GM18873 (cell line): ENCODE results near the gene PLXNA4.

Experiments used
- ATAC-seq: cut with Tn5 transposase; IDR thresholded peaks from one replicate; pipeline ENCODE4 v1.9.1; 2021; ENCODE audit warnings: mild to moderate bottlenecking, moderate library complexity, moderate number of reproducible peaks; ENCODE audit not compliant: unreplicated experiment, low FRiP score

The PLXNA4 gene

DNA sequence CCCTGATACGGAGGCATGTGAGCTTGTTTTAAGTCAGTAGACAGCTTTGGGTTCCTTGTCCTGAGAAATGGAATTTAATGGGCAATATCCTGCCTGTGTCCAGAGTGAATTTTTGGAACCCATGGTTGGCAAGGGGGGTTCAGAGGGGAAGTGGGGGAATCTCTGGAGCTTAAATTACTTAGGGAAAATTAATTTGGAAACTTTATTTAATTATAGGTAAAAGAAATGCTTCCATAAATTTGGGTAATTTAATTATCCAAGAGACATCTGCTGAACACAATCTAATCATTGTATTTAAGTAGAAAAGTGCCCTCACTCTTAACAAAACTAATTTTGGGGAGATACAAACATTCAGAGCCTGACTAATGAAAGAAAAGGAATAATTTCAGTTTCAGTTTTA lies 99.7 kb downstream of the PLXNA4 start:
- ATAC-seq, result no peak

DNA sequence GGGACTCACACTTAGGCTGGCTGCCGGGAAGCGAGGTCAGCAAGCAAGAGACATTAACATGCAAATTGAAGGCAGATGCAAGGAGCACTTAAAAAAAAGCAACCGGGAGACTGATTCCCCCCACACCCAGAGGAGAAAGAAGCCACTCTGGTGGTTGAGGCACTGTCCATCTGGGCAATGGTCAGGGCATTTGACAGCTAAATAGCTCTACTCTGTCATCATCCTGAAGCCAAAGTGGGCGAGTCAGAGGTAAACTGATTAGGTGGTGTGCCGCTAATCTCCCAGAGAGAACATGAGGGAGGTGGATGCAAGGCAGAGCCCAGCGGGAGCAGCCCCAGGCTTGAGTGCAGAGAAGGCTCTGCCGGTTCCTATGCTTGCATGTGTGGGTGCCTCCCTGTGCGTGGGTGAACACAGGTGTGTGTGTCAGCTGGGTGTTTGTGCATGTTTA lies 100.6 kb downstream of the PLXNA4 start:
- no peak for ATAC-seq

- no peak for ATAC-seq
These were observed 101.1 kb downstream of the PLXNA4 start for GRCh38 chr7:132475037-132475668.

GRCh38 chr7:132472463-132473120 lies 103.7 kb downstream of the PLXNA4 start:
- ATAC-seq, result no peak

- ATAC-seq, result no peak
These were observed 104.8 kb downstream of the PLXNA4 start for GRCh38 chr7:132471515-132471914.

DNA sequence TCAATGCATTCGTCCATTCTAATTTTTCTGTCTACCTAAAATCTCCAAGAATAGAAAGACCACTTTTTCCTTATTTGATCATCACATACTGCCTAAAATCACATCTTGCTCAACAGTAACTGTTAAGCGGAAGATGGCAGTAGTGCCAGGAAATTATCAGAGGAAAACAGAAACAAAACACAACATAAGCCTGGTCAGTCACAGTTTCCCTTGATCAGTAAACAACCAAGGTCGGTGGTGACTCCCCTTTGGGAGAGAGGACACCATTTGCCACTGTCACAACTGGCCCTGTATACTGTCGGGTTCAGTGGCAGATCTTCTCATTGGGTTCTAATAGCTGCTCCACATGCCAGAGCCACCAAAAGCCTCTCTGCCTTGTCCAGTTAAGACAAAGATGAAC lies 106.6 kb downstream of the PLXNA4 start:
- ATAC-seq, result no peak

- no peak for ATAC-seq
These were observed 107.0 kb downstream of the PLXNA4 start for GRCh38 chr7:132469264-132469663.

- ATAC-seq, result no peak
These were observed 109.9 kb downstream of the PLXNA4 start for GRCh38 chr7:132466367-132466766.

GRCh38 chr7:132465516-132465915 lies 110.8 kb downstream of the PLXNA4 start:
- no peak for ATAC-seq

GRCh38 chr7:132464740-132465139 lies 111.5 kb downstream of the PLXNA4 start:
- ATAC-seq, result no peak

DNA sequence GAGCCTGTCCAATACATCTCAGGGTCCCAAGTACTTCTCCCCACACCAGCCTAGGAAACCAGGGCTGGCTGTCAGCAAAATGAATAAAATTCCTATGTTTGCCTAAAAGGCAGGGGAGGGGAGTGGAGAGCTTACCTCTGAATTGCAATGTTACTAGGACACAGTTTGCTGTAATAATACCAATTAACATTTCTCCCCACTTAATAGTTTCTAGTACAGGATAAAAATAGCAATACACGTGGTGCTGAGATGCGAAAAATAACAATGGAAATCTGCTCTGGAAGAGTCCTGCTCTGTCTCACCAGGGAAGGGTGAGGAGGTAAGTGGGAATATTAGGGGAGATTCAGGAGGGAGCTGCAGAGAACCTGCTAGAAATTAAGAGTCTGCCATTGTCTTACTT lies 112.3 kb downstream of the PLXNA4 start:
- ATAC-seq, result no peak

- no peak for ATAC-seq
These were observed 113.8 kb downstream of the PLXNA4 start for GRCh38 chr7:132462478-132462877.

GRCh38 chr7:132461032-132461592 lies 115.2 kb downstream of the PLXNA4 start:
- ATAC-seq, result no peak

DNA sequence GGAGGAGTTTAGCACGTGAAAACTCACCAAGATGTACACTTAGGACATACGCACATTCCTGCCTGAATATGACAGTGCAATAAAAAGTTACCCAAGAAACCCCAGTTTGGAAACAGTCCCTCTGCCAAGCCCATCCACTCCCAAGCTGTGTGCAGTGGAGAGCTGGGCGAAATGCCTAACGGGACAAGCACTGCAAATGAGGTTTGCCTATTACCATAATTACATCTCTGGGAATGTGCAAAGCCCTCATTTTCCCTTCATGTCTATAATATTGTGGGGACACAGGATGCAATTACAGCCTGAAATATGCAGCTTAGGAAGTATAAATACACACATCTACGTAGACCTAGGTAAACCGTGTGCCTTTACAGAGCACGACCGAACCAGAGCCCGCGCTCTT lies 117.5 kb downstream of the PLXNA4 start:
- ATAC-seq, result no peak

DNA sequence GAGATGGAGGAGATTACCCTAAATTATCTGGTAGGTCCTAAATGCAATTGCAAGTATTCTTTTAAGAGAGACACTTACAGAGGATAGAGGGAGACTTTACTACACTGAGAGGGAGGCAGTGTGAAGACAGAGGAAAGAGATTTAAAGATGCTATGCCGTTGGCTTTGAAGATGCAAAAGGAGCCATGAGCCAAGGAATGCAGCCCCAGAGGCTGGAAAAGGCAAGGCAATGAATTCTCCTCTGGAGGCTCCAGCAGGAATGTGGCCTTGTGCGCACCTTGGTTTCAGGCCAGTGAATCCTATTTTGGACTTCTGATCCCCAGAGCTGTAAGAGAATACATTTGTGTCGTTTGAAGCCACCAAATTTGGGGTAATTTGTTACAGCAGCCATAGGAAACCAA lies 118.6 kb downstream of the PLXNA4 start:
- no peak for ATAC-seq

GRCh38 chr7:132456418-132456817 lies 119.9 kb downstream of the PLXNA4 start:
- ATAC-seq, result no peak

- no peak for ATAC-seq
These were observed 120.9 kb downstream of the PLXNA4 start for GRCh38 chr7:132455378-132455777.

DNA sequence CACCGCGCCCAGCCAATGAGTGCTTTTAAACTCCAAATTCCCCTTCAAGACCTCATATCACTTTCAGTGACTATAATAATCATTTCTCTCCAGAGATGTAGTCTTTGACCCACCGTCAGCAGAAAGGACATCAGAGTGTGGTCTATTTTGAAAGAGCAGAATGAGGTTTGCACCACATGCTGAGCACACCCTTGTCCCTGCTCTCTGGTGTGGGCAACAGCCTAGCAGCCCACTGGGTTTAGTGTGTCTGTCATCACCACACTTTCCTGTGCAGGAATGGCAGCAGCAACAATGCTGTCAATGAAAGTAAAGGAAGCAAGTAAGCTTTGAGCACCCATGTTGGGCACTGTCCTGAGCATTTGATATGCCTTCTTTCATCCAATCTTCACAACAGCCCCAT lies 122.4 kb downstream of the PLXNA4 start:
- ATAC-seq, result no peak

DNA sequence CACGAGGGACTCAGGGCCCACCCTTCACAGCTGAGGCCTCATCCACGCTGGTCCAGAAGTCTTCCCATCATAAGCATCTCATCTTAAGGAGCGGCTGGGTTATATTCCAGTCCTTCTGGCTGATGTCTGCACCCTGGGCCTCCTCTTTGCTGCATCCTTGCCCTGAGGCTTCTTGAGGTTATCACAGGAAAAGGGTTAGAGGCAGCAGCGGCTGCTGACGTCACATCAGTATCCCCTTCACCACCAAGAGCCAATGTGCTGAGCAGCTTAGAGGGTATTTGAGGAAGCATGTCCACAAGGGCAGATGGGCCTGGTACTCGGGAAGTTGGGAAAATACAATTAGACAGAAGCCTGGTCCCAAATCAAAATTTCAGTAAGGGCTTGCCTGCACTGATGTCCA lies 125.1 kb downstream of the PLXNA4 start:
- ATAC-seq, result no peak

DNA sequence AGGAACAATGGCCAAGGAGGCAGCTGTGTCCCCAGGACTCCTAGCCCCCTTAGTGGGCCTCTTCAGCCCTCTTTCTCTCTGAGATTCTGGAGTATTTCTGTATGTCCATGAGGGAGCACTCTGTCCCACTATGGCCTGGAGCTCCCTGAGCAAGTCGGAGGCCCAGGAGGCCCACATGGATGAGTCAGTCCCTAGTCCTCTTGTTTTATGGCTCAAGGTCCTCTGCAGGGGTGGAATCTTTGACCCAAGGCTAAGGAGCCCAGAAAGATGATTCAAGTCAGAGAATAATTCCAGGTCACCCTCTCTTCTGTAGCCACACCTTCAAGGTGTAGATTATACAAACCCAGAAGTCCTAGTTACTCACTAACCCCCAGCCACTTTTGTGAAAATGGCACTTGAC lies 125.6 kb downstream of the PLXNA4 start:
- no peak for ATAC-seq

DNA sequence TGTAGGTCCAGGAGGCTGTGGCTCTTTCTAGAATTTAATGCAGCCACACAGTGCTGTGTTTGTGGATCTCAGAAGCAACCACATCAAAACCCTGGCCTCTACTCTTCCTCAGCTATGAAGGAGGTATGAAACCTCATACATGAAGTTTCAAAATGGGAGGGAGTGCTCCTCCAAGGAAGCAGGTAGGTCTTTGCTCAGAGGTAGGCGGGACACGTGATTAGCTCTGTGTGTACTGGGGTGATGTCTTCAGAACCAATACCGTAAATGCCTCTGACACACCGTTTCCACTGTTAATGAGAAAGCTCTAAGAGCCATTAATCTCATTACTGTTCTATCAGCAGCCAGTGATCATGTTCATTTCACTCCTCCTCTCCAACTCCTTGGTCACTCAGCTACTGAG lies 126.1 kb downstream of the PLXNA4 start:
- ATAC-seq, result no peak

DNA sequence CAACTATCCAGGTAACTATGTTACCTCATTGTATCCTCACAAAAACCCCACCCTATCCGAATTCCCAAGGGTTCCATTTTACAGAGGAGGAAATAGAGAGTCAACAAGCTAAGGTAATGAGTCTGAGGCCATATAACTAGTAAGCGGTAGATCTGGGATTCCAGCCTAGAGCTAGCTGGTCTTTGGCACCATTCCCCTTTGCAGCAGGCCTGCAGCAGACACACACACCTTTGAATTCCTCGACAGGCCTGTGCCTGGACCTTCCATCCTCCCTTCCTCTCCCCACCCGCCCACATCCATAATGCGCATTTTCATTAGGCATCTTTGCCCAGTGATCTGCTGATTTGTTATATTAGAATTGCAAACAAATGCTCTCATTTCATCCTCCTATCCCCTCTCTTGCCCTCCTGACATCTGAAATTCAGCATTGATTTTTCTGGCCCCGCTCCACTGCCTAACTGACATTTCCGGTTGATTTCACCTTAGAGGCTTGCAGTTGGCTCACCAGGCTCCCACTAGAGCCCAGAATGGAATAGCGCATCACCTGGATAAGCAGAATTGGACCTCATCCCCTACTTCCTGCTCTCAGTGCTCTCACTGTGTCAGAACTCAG lies 129.5 kb downstream of the PLXNA4 start:
- ATAC-seq, result no peak
